Stimulated activated memory B cell treated with anti-CD40 and anti-IgM and Interleukin-4, amounts not matched to agents 10 μg/mL and 1 μg/mL and 100 μg/mL, for 72 hours (primary cell): ENCODE measurements around the gene C10orf105.
A peak's percentile ranks its signal among the peaks of the same experiment; 100 is the strongest.

Experiments used
- ATAC-seq: fragments of 150-1000 bp; cut with Tn5 transposase; 2 replicates; pipeline ENCODE4 v1.10.0; 2021
- H3K27ac Mint-ChIP-seq: one replicate; pipeline ENCODE4 v1.8.0; 2022; ENCODE audit warnings: mild to moderate bottlenecking, mixed read lengths
- H3K27me3 Mint-ChIP-seq: one replicate; pipeline ENCODE4 v1.8.0; 2022; ENCODE audit warnings: mixed read lengths
- H3K36me3 Mint-ChIP-seq: one replicate; pipeline ENCODE4 v1.8.0; 2022; ENCODE audit warnings: mixed read lengths
- H3K4me1 Mint-ChIP-seq: one replicate; pipeline ENCODE4 v1.8.0; 2022; ENCODE audit warnings: mixed read lengths
- H3K4me3 Mint-ChIP-seq: one replicate; pipeline ENCODE4 v1.8.0; 2022; ENCODE audit warnings: mild to moderate bottlenecking, moderate library complexity, mixed read lengths
- H3K9me3 Mint-ChIP-seq: one replicate; pipeline ENCODE4 v1.8.0; 2022; ENCODE audit warnings: mixed read lengths

C10orf105 gene

DNA sequence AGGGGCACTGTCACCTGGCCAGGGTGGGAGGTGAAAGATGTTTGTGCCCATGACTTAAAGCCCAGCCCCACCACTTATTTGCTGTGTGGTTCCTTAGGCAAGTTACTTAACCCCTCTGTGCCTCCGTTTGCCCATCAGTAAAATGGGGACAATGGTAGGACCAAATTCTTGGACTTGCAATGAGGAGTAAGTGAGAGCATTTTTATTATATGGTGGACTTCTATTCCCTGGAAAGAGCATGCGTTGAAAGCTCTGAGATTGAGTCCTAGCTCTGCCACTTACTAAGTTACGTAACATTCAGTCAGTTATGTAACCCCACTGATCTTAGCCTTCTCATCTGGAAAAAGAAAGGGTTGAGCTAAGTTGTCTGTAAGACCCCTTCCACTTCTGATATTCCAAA lies 35.0 kb upstream of the C10orf105 start:
- H3K36me3 Mint-ChIP-seq = peaks cover 12% of the 10 kb centered on the region
- no peak for ATAC-seq
- no peaks in the 10 kb centered on the region for H3K9me3 Mint-ChIP-seq
- no peak overlapping the region for H3K4me3 Mint-ChIP-seq
- peaks cover 70% of the 10 kb centered on the region for H3K4me1 Mint-ChIP-seq
- peak overlapping the region; percentile 84 for H3K27ac Mint-ChIP-seq
- no peaks in the 10 kb centered on the region for H3K27me3 Mint-ChIP-seq

DNA sequence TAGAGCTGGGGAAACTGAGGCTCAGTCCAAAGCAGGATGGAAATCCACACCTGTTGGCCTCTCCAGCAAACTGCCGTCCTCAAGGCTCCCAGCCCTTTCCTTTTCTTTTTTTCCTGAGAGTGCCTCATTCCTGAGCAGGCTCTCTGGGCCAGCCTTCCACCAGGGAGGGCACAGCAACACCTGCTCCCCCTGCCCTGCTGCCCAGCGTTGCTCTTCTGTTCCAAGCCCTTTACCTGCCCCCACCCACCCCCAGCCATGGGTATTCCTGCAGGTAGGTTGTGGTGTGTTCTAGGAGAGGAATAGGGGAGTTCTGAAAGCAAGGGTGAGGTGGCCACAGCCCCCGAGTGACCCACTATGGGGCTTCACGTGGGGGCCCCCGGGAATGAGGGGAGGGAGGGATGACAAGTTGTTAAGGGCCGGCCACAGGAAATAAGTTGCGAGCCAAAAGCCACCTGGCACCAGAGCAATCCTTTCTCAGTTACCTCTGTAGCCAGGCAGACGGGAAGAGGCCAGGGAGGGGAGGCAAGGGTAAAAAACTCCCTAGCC lies 34.5 kb upstream of the C10orf105 start:
- peaks cover 12% of the 10 kb centered on the region for H3K36me3 Mint-ChIP-seq
- peak overlapping the region; percentile 10 for H3K4me3 Mint-ChIP-seq
- H3K4me1 Mint-ChIP-seq = peaks cover 75% of the 10 kb centered on the region
- no peaks in the 10 kb centered on the region for H3K9me3 Mint-ChIP-seq
- H3K27me3 Mint-ChIP-seq = no peaks in the 10 kb centered on the region
- peak overlapping the region; percentile 84 for H3K27ac Mint-ChIP-seq
- no peak for ATAC-seq

DNA sequence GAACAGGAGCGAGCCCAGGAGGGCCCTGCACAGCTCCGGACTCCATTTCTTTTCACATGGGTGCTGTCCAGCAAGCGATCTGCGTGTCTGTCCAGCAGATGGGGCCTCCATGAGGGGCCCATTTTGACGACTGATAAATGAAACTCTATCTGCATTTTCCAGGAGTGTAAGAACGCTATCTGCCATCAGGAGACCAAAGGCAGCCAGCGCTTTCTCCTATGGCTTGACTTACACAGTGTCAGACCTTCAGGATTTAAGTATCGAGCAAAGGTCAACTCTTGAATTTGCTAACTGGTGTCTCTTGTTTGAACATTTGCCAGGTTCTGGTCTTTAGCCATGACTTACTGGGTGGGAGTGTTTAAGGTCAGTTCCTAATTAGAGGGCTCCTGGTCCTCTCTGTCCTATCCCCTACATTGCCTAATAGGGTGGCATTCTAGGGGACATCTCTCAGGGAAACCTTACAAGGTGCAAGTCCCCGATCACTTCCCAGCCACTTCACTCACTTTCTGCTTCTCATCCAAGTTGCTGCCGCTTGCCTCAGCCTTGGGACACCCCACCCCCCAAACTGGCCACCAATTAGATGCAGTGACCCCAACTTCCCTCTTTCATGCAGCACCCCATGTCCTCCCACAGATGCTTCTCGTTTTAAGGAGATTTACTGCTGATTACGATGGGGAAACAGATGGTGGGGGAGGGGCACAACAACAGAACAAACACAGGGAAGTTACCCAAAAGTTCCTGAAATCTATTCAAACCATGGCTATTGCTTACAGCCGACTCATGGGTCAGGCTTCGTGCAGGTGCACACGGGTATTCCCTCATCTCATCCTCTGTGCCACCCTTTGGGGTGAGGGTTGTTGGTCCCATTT lies 33.7 kb upstream of the C10orf105 start:
- no peak for ATAC-seq
- Mint-ChIP-seq H3K36me3 (peaks cover 12% of the 10 kb centered on the region), H3K4me3 (peak overlapping the region; percentile 28)

GRCh38 chr10:71752391-71753090 lies 33.0 kb upstream of the C10orf105 start:
- peak; percentile 52 for ATAC-seq
- H3K27ac Mint-ChIP-seq = peak overlapping the region; percentile 84
- H3K36me3 Mint-ChIP-seq = peaks cover 12% of the 10 kb centered on the region
- no peak overlapping the region for H3K4me3 Mint-ChIP-seq
- H3K9me3 Mint-ChIP-seq = no peaks in the 10 kb centered on the region
- no peaks in the 10 kb centered on the region for H3K27me3 Mint-ChIP-seq
- H3K4me1 Mint-ChIP-seq = peaks cover 83% of the 10 kb centered on the region

More for the DNA sequence above, 33.7 kb upstream of the C10orf105 start:
- Mint-ChIP-seq H3K27ac (peak overlapping the region; percentile 84), H3K27me3 (no peaks in the 10 kb centered on the region), H3K4me1 (peaks cover 82% of the 10 kb centered on the region), H3K9me3 (no peaks in the 10 kb centered on the region)

GRCh38 chr10:71751515-71752224 lies 32.1 kb upstream of the C10orf105 start:
- Mint-ChIP-seq H3K27me3 (no peaks in the 10 kb centered on the region), H3K27ac (peak overlapping the region; percentile 84), H3K36me3 (peaks cover 12% of the 10 kb centered on the region), H3K4me3 (no peak overlapping the region), H3K9me3 (no peaks in the 10 kb centered on the region), H3K4me1 (peaks cover 83% of the 10 kb centered on the region)
- no peak for ATAC-seq

DNA sequence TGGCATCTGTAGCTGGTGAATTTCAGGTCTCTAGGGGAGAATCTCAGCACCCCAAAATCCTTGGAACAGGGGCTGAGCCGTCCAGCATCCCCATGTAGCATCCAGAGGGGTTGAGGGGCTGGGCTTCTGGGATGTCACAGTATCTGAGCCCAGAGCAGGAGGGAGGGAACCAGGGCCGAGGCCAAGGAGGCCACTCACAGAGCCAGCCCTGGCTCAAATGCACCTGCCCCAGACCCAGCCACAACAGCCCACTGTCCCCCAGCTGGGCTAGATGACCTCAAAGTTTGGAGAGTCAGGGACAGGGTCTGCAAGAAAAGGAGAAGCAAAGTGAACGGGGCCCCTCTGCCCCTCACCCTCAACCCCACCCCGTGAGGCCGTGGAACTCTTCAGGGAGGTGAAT lies 31.4 kb upstream of the C10orf105 start:
- H3K9me3 Mint-ChIP-seq = no peaks in the 10 kb centered on the region
- H3K4me3 Mint-ChIP-seq = no peak overlapping the region
- H3K4me1 Mint-ChIP-seq = peaks cover 85% of the 10 kb centered on the region
- ATAC-seq = no peak
- H3K27me3 Mint-ChIP-seq = no peaks in the 10 kb centered on the region
- H3K36me3 Mint-ChIP-seq = peaks cover 8% of the 10 kb centered on the region
- peak overlapping the region; percentile 90 for H3K27ac Mint-ChIP-seq

- peak overlapping the region; percentile 90 for H3K27ac Mint-ChIP-seq
- H3K9me3 Mint-ChIP-seq = no peaks in the 10 kb centered on the region
- H3K27me3 Mint-ChIP-seq = no peaks in the 10 kb centered on the region
- peaks cover 7% of the 10 kb centered on the region for H3K36me3 Mint-ChIP-seq
- H3K4me1 Mint-ChIP-seq = peaks cover 88% of the 10 kb centered on the region
- no peak overlapping the region for H3K4me3 Mint-ChIP-seq
- ATAC-seq = no peak
These were observed 30.7 kb upstream of the C10orf105 start for GRCh38 chr10:71750124-71750841.

GRCh38 chr10:71749396-71749795 lies 29.8 kb upstream of the C10orf105 start:
- ATAC-seq = peak; percentile 1
- Mint-ChIP-seq H3K27me3 (no peaks in the 10 kb centered on the region), H3K9me3 (no peaks in the 10 kb centered on the region), H3K4me1 (peaks cover 87% of the 10 kb centered on the region), H3K4me3 (no peak overlapping the region), H3K27ac (peak overlapping the region; percentile 90), H3K36me3 (peaks cover 7% of the 10 kb centered on the region)

DNA sequence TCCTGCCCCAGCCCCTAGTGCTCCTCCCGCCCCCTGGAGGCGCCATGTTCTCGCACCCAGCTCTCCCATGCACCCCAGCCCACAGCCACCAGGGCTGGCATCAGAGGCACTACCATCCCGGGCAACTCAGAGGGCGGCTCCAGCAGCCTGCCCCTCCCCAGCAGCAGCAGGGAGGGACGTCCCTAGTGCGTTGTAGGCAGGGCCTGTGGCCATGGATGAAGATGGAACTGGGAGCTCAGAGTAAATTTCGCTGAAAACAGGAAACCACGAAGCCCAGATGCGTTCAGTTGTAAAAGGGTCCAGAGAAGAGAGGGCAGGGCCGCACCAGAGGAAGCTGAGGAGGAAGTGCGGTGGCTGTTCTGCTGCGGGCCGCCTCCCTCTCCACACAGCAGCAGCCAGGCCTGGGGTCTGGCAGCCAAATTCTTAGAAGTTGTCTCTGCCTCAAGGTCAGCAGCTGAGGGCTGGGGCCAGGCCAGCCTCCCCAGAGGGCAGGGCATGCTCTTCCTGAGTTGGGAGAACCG lies 29.2 kb upstream of the C10orf105 start:
- Mint-ChIP-seq H3K9me3 (no peaks in the 10 kb centered on the region), H3K4me3 (peak overlapping the region; percentile 47), H3K27me3 (no peaks in the 10 kb centered on the region), H3K27ac (peak overlapping the region; percentile 90), H3K4me1 (peaks cover 80% of the 10 kb centered on the region), H3K36me3 (peaks cover 7% of the 10 kb centered on the region)
- ATAC-seq = peak; percentile 85

- Mint-ChIP-seq H3K27ac (peak overlapping the region; percentile 90), H3K27me3 (no peaks in the 10 kb centered on the region), H3K4me1 (peaks cover 71% of the 10 kb centered on the region), H3K4me3 (peak overlapping the region; percentile 4), H3K36me3 (peaks cover 7% of the 10 kb centered on the region), H3K9me3 (no peaks in the 10 kb centered on the region)
- peak; percentile 63 for ATAC-seq
These were observed 28.3 kb upstream of the C10orf105 start for GRCh38 chr10:71747551-71748523.

DNA sequence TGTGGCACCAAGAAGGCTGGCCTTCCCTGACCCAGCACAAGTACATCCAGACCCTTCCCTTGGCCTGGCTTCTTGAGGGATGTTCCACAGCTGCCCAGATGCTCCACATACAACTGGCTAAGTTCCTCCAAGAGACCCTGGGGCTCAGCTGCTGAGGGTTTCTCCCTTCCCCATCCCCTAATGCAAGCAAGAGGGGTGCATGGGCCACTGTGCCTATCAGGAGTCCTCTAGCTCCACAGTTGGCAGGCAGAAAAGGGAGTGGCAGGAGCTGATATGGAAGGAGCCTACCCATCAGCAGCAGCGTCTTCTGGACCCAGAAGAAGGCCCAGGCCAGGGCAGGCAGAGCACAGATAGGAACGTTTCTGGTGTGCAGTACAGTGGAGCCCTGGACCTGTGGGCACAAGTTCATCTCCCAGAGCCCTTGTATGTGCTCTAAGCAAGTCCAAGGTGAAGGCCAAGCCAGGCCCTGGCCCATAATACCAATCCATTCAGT lies 27.5 kb upstream of the C10orf105 start:
- no peak overlapping the region for H3K4me3 Mint-ChIP-seq

GRCh38 chr10:71746344-71747037 lies 26.9 kb upstream of the C10orf105 start:
- H3K27me3 Mint-ChIP-seq = no peaks in the 10 kb centered on the region
- no peak overlapping the region for H3K4me3 Mint-ChIP-seq
- H3K27ac Mint-ChIP-seq = peak overlapping the region; percentile 90
- H3K4me1 Mint-ChIP-seq = peaks cover 70% of the 10 kb centered on the region
- no peaks in the 10 kb centered on the region for H3K9me3 Mint-ChIP-seq
- peaks cover 7% of the 10 kb centered on the region for H3K36me3 Mint-ChIP-seq
- no peak for ATAC-seq

More for the DNA sequence above, 27.5 kb upstream of the C10orf105 start:
- no peaks in the 10 kb centered on the region for H3K9me3 Mint-ChIP-seq
- H3K4me1 Mint-ChIP-seq = peaks cover 70% of the 10 kb centered on the region
- peaks cover 7% of the 10 kb centered on the region for H3K36me3 Mint-ChIP-seq
- no peaks in the 10 kb centered on the region for H3K27me3 Mint-ChIP-seq
- no peak for ATAC-seq
- peak overlapping the region; percentile 90 for H3K27ac Mint-ChIP-seq
